NCI-H2107 (cell line): ENCODE measurements around the gene SENP1.

Source experiments
- DNase-seq: peaks from one replicate; lab custom pipeline; 2025; lab: John Stamatoyannopoulos, UW

The SENP1 gene

DNA sequence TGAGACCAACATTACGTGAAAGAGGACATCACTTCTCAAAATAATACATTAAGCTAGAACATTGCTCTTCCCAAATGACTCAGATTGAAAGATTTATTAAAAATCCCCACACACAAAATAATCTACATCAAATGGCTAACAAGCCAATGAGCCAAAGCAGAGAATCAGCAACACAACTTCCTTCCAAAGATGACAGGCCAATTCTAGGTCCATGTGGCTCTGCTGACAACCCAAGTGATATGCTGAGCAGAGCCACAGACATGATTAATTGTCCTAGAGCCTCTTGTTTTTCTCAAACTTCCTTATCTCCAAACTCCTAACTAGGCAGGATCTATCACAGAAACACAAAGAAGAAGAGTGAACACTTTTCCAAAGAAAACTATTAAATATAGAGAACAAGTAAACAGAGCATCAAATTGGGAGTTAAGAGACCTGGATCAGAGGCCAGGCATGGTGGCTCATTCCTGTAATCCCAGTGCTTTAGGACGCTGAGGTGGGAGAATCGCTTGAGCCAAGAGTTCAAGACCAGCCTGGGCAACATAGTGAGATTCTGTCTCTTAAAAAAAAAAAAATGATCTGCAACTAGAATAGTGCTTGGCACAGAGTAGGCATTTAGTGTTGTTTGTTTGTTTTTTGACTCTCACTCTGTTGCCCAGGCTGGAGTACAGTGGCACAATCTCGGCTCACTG, 38.5 kb downstream of the SENP1 start:
- DNase-seq, result no peak

DNA sequence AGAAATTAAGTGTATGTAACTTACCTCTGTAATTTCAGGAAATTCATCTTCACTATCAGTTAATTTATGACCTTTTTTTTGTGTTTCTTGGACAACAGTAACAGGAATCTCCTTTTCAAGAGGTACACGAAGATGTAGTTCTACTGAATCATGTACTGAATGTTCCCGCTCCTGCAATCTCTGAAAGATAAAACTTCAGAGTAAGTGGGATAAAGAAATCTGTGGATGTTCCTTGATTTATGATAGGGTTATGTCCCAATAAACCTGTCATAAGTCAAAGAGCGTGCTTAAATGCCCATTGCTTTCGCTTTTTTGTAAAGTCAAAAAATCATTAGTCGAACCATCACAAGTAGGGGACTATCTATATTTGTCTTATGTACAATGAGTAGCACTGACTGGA, 40.8 kb downstream of the SENP1 start:
- no peak for DNase-seq

DNA sequence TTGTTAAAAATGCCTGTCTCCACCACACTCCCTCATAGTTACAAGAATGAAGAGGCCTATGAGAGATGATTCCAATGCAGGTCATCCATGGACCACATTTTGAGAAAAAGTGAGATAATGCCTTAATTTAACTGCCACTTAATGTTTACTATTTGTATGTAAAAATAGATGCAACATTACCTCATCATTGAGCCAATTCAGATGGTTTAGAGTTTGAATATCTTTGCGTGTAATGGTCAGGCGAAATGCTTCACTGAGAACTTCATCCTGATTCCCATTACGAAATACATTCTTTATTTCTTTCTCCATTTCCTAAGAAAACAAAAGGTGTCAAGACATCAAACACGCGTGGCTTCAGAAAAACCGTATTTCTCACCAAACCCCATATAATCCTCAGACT, 42.3 kb downstream of the SENP1 start:
- DNase-seq, result no peak

DNA sequence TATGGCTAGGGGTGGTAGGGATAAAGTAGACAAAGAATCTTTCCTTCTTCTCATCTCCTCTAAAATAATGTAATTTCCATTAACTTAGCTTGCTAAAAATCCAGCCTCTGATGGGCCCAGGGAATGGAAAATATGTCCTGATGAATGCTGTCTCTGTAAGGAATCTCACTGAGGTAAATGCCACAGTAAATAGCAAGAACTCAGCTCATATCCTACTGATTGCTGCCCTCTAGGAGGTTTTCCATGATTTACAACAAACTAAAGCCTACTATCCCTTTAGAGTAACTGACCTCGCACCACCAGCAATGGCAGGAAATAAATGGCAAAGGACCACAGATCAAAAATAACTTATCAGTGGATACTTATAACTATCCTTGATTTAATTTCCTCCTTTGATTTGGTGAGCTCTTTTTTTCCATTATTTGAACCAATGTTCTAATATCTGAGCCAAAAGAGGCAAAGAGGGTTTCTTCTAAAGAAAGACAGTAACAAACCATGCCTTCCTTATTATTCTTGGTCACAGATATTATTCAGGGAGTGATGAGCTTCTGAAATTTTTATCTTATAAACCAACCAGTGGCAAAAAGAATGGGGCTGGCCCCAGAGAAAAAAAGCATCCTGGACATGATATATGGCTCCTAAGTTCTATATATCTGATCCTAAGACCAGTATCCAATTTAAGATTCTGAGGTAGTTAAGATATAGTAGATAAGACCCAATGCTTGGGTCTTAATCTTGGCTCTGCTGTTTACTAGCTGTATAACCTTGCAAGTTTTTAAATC, 43.8 kb downstream of the SENP1 start:
- no peak for DNase-seq

DNA sequence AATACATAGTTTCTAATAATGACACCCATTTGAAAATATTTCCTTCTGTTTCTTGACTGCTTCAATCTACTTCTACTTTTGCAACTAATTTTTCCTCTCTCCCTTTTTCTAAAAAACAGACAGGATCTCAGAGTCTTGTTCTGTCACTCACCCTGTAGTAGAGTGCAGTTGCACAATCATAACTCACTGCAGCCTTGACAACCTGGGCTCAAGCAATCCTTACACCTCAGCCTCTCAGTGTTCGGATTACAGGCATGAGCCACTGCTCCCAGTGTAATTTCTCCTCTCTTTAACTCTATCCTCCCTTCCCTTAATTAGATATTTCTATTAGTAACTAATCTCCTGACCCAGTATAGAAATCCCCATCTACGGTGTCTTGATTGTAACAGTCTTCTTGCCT, 45.4 kb downstream of the SENP1 start:
- DNase-seq, result no peak

DNA sequence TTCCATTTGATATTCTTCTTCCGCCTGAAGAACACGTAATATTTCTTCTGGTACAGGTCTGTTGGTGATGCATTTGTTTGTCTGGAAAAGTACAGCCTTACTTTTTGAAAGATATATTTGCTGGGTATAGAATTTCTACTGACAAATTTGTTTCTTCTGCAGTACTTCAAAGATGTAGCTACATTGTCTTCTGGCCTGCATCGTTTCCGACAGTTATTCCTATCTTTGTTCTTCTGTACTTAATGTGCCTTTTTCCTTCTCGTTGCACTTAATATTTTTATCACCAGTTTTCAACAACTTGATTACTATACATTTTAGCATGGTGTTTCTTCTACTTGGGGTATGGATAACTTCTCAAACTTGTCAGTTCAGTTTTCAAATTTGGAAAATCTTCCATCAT, 47.1 kb downstream of the SENP1 start:
- DNase-seq, result no peak

DNA sequence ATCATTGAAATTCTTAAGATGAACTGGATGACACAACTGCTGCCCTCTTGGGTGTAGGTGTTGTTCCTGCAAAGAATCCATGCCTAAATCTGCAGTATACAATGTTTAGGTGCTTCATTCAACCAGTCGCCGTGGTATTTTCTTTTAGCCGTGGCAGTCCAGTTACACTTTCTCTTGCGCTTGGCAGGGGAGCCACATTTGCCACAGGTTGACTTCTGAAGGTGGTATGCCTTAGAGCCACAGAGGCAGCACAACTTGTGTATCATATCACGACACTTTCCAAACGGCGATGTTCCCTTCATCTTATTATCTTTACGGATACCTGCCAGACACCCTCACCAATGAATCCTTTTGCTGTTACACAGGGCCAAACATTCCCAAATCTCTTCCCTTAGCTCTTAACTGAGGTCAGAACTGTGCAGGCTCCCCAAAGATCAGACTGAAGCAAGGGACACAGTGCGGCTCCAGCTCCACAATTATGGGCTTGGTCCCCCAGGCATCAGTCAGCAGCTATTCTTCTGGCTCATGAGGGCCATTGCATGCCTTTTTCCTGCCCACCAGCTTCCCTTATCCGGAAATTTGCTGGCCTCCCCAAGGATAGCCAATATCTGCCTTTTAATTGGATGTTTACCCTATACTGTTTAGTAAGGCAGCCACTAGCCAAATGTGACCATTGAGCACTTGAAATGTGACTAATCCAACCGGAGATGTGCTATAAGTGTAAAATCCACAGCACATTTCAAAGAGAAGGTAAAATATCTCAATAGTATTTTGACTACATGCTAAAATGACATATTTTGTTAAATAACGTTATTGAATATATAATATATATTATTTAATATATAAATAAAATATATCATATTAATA, 50.7 kb downstream of the SENP1 start:
- no peak for DNase-seq

DNA sequence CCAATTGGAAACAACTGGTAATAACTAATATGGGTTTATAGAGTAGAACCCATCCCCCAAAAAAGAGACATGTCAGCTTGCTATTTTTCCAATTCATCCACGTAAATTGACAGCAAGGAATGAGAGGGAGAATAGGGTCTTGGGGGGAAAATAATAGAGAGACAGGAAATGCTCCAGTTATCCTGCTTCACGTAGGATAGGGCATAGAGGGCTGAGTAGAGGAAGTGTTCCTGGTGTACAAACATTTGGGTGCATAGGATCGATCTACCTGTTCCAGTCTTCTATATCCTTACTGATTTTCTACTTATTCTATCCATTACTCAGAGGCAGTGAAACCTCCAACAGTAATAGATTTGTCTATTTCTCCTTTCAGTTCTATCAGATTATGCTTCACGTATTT, 52.0 kb downstream of the SENP1 start:
- DNase-seq, result no peak

DNA sequence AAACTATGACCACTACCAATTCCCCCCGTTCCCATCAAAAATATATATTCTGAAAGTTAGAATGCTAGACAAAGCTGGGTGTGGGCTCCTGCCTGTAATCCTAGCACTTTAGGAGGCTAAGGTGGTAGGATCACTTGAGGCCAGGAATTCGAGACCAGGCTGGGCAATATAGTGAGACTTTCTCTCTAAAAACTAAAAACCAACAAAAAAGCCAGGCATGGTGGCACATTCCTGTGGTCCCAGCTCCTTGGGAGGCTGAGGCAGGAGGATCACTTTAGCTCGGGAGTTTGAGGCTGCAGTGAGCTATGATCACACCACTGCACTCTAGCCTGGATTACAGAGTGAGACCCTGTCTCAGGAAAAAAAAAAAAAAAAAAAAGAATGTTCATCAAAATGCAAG, 52.8 kb downstream of the SENP1 start:
- DNase-seq, result no peak

DNA sequence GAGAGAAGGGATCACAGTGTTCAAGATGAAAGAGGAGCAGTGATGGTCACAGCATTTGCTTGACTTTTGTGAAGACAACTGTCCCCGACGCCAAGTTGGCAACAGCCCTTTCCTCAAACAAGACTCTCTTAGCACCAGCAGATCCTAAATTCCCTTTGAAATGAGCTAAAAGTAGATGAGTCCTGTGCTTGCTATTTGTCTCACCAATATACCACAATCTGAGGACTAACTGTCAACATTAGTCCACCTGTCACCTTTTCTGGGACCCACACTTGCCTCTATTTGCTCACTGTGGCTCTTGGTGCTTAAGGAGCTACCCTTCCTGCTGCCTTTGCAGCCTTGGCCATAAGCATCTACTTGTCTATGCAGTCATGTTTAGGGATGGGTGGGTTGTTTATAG, 54.2 kb downstream of the SENP1 start:
- DNase-seq, result no peak

DNA sequence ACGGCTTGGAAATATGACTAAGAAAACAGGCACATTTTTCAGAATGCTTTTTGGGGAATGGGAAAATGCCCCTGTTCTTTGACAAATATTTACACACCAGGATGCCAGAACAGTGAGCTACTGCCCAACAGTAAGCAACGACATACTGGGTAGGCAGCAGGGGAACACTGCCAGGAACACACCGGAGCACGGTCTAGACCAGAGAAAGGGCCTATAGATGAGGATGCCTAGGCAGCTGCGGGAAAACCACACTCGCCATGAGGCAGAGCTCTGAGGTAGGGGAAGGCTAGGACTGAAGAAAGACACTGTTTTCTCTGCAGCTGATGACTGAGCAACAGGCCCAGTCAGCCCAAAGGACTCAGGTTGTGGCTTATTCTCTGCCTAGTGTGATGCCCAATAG, 55.7 kb downstream of the SENP1 start:
- no peak for DNase-seq

DNA sequence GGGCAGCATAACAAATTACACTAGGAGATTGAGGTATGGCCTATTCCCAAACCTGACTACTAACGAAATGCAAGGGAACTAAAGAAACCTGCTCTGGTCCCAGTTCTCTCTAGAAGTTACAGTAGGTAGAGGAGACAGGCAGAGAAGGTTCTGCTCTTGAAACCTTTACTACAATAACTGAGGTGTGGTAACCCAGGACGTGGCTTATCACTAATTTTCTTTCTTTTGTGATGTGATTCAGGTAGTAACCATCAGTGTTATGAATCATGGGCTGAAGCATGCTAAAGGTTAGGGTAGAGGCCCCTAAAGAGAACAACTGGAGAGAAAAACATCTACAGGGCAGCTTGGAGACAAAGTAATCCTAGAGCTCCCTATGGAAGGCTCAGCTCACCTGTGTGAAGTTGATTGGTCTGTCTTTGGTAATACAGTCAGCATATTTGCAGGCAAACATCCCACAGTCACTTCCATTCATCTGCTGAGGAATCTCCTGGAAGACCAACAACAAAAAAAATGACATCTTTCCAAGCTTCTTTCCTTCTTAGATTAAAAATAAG, 59.8 kb downstream of the SENP1 start:
- no peak for DNase-seq

DNA sequence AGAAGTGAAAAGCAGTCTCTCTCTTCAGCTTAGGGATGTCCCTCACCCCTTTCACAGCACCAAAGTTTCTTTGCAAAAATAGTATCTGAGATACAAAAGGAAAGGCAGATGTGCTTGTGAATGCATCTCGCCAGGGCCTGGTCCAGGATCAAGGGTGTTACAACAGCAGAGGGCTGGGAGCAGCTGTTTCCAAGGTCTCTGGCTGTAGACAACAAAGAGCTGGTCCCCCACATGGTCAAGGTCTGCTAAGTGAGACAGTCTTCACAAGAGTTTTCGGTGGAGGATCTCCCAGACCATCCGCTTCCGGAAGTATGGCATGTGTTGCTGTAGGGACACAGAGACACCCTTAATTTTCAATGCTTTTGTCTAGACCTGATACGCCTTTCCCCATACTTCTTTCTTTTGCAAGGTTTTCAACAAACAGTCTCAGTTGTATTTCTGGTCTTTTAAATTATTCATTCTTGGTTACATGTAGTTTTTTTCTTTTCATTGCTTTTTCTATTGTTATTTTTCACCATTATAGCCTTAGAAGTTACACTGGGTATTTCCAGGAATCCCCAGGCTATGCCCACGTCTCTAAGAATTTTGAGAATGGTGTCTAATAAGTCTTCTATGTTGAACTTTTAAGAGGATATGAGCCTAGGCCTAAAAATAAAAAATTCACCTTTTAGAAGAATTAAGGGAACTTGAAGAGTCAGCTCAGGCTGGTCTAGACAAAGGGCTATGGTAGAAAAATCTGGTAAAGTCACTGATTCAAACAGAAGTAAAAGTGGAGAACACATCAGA, 60.6 kb downstream of the SENP1 start:
- DNase-seq, result no peak

DNA sequence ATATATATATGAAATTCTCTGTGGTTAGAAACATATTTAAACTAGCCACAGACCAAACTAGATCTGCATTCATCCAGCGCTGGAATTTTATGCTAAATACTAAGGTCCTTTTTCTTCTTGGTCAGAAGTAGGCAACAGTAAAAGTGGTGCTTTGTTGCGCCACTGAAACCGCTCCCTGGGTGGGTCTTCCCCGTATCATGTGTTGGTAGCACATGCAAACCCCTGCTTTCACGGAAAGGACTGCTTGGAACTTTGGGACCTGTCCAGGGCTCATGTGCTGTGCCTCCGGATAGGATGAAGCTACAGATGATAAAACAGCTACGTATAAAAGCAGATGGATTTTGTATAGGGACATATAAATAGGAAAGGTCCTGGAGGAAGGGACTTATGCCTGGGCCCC, 61.5 kb downstream of the SENP1 start:
- no peak for DNase-seq

DNA sequence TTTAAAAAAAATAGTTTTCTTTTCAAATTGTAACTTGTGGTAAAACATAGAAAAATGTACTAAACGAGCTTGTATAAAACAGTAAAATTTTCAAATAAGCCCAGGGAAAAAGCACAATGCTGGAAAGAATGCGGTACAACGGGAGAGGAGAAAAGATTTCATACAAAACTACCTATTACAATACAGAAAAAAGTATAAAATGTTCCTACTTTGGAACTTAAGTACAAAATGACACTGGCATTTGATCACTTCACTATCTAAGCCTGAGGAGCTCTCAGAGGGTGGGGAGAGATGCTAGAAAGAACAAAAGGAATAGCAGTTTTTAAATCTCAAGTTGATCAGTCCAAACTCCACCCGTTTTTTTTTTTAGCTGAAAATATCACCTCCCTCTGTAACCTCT, 62.1 kb downstream of the SENP1 start:
- DNase-seq, result no peak

DNA sequence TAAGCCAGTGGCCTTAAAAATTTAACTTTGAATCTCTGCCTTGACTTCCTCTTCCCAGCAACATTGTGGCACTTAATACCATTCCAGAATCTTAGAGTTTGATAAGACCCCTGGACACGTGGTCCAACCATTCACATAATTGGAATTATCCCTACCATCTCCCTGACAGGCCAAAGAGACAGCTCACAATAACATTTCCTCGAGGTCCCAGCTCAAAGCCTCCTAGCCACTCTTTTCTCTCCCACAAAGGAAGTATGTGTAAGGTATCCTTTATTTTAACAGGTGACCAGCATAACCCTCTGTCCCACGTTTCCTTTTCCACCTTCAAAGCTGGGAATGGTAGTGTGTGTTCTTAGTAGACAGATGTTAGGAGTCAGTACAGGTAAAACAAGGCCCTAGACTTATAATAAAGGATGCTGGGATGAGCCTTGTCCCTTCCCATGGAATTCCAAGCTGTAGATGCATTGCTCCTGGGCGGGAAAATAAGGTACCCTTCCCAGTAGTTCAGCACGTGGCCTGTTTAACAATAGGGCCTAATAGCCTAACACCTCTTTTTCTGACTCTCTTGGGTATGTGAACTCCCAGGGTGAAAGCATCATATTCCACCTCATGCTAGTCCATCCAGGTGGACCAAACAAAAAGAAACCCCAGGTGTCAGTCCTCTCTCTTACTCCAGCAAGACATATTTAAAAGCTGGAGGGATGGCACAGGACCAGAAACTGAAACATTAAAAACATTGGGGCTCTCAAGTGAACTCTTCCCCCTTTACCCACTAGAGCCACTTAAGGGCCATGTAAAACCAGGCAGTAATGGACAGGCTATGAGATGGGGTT, 64.1 kb downstream of the SENP1 start:
- DNase-seq, result no peak

DNA sequence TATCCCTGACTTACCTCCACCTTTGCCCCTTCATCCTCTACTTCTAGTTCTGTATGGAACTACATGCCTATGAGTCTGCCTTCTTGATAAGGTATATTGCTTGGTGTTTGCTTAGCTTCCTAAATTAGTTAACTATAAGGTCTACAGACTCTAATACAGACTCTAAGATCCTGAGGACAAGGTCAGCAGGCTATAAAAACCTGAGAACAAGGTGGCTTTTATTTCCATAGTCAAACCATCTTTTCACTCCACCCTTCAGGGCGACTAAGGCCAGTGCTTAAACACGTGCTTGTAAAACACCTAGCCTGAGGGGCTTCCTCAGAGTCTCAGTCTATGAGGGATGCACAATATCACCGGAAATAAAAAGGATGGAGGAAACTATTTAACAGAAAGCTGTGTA, 65.5 kb downstream of the SENP1 start:
- DNase-seq, result no peak

DNA sequence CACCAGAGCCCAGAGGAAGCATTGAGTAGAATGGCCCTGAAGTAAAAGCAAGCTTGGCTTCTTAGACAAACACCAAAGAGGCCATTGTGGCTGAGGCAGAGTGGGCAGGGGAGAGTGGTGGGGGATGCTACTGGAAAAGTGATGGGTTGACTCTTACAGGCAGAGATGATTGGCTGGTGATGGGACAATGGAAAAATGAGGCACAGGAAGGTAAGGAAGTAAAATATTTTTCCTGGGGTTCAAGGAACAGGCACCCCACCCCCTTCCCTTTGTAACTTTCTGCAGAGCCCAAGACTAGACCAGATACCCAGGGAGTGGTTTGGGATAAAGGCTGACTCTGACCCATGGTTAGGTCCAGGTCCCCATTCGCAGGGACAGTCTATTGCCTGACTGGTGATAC, 66.7 kb downstream of the SENP1 start:
- no peak for DNase-seq

DNA sequence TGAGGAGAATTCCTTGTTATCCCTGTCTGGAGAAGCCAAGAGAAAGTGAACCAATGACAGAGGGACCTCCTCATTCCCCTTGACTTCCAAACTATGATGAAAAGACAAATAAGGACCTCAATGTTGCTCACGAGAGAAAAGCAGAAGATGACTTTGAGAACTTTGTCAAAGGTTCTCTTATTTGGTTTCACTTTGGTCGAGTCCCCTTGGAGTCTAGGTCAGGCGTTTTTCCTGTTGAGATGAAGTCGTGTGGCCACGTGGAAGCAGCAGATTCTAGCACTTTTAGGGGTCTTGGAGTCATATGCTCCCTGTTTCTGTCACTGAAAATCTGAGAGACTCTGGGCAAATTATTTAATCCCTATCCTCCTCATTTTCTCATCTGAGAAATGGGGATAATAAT, 67.8 kb downstream of the SENP1 start:
- DNase-seq, result no peak

DNA sequence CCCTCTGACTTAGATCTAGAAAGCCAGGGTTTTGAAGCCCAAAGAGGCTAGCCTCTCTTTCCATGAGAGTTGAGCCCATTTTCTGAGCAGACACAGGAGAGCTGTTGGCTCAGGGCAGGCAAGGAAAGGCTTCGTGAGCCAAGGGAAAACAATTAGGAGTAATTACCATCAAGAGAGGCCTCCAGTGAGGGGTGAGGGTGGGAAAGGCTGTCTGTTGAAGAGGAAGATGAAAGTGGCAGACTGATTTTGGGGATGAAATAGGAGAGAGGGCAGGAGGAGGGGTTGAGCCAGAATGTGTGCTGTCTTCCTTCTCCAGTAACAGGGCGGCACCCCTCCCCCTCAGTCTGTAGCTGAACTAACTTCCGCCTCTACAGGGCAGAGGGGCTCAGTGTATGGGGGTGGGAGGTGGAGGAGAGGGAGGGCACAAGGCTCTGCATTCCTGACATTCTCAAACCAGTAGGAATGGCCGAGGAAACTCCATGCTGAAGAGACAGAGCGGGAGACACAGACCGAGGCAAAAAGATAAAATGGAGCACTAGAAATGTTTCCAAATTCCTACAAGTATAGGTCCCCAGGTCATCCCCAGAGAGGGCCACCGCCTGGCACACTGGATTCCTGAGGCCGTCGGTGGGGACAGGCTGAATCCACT, 68.5 kb downstream of the SENP1 start:
- no peak for DNase-seq
